Neuron (in vitro differentiated cells): ENCODE measurements around the gene PANX2.
A peak's percentile ranks its signal among the peaks of the same experiment; 100 is the strongest.
"Not testable (repeated sequence)": the region's sequence is repeated elsewhere in the genome, so short reads cannot be mapped to it uniquely, and the experiment has no call there.

Experiments
- H2AFZ ChIP-seq: one replicate; pipeline ENCODE4 v1.6.1; 2013; ENCODE audit warnings: low read depth, mild to moderate bottlenecking, inconsistent platforms, low read length, moderate library complexity
- H3K27me3 ChIP-seq: one replicate; pipeline ENCODE4 v1.6.1; 2013; ENCODE audit warnings: low read length; ENCODE audit not compliant: insufficient read depth
- H3K36me3 ChIP-seq: one replicate; pipeline ENCODE4 v1.6.1; 2013; ENCODE audit warnings: low read length; ENCODE audit not compliant: insufficient read depth
- H3K4me1 ChIP-seq: one replicate; pipeline ENCODE4 v1.6.1; 2013; ENCODE audit warnings: low read length; ENCODE audit not compliant: insufficient read depth
- H3K4me3 ChIP-seq: 2 replicates; pipeline ENCODE4 v1.5.1; 2013; ENCODE audit warnings: mild to moderate bottlenecking, low read length, moderate library complexity
- H3K9me3 ChIP-seq: one replicate; pipeline ENCODE4 v1.6.1; 2013; ENCODE audit warnings: low read length

PANX2 gene

DNA sequence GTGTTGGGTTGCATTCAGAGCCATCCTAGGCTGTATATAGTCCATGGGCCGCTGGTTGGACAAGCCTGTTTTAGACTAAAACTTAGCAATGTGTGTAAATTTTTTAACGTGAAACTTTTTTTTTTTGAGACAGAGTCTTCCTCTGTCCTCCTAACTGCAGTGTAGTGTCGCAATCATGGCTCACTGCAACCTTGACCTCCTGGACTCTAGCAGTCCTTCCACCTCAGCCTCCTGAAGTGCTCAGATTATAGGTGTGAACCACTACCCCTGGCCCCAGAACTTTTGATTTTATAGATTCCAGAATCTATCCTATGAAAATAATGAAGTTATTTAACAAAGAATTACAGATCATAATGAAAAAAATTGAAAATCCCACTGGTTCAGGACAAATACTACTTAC is 29.9 kb upstream of the PANX2 start:
- Histone ChIP-seq H3K4me3 (no peak overlapping the region), H3K4me1 (peaks cover 3% of the 10 kb centered on the region), H2AFZ (no peak overlapping the region), H3K9me3 (no peaks in the 10 kb centered on the region), H3K36me3 (no peaks in the 10 kb centered on the region), H3K27me3 (peaks cover 12% of the 10 kb centered on the region)

- H3K36me3 ChIP-seq, result no peaks in the 10 kb centered on the region
- H2AFZ ChIP-seq, result no peak overlapping the region
- no peak overlapping the region for H3K4me3 ChIP-seq
- peaks cover 10% of the 10 kb centered on the region for H3K4me1 ChIP-seq
- peaks cover 12% of the 10 kb centered on the region for H3K27me3 ChIP-seq
- H3K9me3 ChIP-seq, result no peaks in the 10 kb centered on the region
Measured at GRCh38 chr22:50141462-50141861, 29.1 kb upstream of the PANX2 start.

DNA sequence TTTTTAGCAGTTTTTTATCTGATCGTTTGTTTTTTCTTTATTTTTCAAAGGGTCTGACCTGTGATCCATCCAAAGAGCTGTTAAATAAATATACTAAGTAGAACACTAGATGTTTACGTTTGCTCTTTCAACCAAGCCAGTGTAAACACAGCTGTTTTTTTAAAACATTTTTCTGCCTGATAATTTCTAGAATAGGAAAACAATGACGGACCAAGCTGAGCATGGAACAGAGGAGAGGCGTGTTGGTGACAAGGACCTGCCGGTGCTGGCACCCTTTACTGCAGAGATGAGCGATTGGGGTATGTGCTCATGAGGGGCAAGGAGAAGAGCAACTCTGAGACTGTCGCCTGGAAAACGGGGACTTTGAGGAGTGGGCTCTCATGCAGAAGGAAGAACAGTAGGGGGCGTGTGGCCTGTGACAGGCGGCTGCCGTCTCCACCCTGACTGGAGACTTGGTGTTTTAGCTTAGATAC is 28.6 kb upstream of the PANX2 start:
- no peak overlapping the region for H3K4me3 ChIP-seq
- H3K27me3 ChIP-seq, result peaks cover 12% of the 10 kb centered on the region
- no peaks in the 10 kb centered on the region for H3K36me3 ChIP-seq
- H3K4me1 ChIP-seq, result peaks cover 13% of the 10 kb centered on the region
- H2AFZ ChIP-seq, result no peak overlapping the region
- no peaks in the 10 kb centered on the region for H3K9me3 ChIP-seq

- H3K36me3 ChIP-seq, result no peaks in the 10 kb centered on the region
Measured at GRCh38 chr22:50143096-50143495, 27.4 kb upstream of the PANX2 start.

GRCh38 chr22:50144005-50144614 is 26.4 kb upstream of the PANX2 start:
- no peaks in the 10 kb centered on the region for H3K36me3 ChIP-seq
- no peak overlapping the region for H3K4me3 ChIP-seq

More at GRCh38 chr22:50143096-50143495, 27.4 kb upstream of the PANX2 start:
- Histone ChIP-seq H3K4me3 (no peak overlapping the region), H2AFZ (no peak overlapping the region), H3K27me3 (peaks cover 12% of the 10 kb centered on the region), H3K9me3 (no peaks in the 10 kb centered on the region), H3K4me1 (peaks cover 20% of the 10 kb centered on the region)

DNA sequence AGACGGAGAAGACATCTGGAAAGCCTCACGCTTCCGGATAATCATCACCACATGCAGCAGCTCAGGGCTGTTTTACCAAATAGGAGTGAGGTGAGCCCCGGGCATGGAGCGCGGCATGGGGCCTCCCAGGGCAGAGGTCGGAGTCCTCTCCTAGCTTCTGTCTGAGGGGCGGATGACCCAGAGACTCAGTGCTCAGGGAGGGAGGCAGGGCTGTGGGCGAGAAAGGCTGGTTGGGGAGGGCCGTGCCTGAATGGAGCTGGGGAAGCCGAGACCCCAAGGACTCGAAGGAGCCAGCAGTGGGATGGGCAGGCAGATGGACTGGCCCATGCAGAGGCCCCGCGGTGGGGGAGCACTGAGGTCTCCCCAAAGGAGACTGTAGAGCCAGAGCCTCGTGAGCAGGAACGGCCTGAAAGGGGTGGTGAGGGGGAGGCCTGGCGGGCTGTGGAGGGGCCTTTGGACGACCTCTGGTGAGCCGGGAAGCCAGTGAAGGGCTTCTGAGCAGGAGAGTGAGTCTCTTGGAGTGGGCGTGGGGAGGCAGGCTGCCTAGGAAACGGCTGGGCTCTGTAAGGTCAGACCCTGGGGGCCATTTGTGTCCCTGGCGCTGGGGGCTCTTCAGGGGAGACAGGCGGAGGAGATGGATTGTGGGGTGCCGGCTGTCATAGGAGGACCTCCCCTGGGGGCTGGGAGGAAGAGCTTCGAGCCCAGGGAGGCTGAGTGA is 24.7 kb upstream of the PANX2 start:
- no peaks in the 10 kb centered on the region for H3K9me3 ChIP-seq
- no peak overlapping the region for H2AFZ ChIP-seq
- peaks cover 7% of the 10 kb centered on the region for H3K27me3 ChIP-seq
- H3K4me1 ChIP-seq, result peaks cover 20% of the 10 kb centered on the region
- H3K36me3 ChIP-seq, result no peaks in the 10 kb centered on the region
- no peak overlapping the region for H3K4me3 ChIP-seq

More at GRCh38 chr22:50144005-50144614, 26.4 kb upstream of the PANX2 start:
- Histone ChIP-seq H2AFZ (no peak overlapping the region), H3K9me3 (no peaks in the 10 kb centered on the region), H3K27me3 (peaks cover 12% of the 10 kb centered on the region), H3K4me1 (peaks cover 23% of the 10 kb centered on the region)

DNA sequence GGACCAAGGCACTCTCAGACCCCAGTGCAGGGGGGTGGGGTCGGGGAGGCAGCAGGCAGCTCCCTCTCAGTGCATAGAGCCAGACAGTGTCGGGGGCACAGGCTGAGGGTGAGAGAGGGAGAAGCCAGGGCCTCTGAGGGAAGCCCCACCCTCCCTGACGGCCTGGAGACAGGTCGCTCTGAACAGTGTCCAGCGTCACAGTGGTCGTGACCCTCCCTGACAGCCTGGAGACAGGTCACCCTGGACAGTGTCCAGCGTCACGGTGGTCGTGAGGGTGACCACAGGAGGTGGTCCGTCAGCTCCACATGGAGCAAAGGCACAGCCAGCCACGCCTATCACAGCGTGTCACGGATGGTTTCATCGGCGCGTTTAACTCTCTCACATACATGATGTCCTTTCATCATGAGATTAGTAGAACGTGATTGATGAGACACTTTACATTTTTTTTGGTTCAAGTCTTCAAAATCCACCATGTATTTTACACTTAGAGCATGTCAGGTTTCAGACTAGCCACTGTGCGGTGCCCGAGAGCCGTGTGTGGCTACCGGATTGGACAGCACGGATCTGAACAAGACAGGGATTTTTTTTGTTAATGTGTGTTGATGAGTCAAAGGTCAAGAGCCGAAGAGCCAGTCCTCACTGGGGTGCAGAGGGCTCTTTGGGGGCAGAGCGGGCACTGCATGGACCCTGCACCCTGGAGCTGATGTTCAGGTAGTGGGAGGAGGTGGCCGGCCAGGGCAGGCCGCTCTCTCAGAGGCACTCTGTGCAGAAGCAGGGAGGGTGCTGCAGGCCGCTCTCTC is 23.9 kb upstream of the PANX2 start:
- Histone ChIP-seq H3K9me3 (no peaks in the 10 kb centered on the region), H3K4me1 (peaks cover 20% of the 10 kb centered on the region), H3K36me3 (no peaks in the 10 kb centered on the region), H3K4me3 (peak overlapping the region; percentile 44), H3K27me3 (peaks cover 7% of the 10 kb centered on the region), H2AFZ (no peak overlapping the region)

DNA sequence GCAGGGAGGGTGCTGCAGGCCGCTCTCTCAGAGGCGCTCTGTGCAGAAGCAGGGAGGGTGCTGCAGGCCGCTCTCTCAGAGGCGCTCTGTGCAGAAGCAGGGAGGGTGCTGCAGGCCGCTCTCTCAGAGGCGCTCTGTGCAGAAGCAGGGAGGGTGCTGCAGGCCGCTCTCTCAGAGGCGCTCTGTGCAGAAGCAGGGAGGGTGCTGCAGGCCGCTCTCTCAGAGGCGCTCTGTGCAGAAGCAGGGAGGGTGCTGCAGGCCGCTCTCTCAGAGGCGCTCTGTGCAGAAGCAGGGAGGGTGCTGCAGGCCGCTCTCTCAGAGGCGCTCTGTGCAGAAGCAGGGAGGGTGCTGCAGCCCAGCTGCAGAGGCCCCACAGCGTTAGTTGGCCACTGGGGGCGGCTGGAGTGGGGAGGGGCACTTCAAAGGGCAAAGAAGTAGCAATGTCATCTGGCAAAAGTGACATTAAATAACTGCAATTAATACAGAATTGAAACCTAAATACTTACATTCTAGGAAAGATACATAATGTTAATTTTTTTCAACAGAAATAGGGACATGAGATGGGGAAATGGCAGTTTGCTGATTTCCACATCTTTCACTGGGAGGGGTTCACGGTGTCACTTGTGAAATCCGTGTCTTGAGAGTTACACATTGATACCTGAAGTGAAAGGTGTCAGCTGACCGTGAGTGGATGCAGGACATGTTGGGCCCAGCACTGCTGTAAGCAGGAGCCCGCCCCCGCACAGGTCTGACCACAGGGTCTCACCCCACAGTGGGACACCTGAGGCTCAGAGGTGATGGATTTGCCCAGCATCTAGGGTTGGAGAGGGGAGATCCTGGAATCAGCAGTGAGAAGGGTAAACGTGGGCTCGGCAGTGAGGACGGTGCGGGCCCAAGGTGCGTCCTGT is 23.0 kb upstream of the PANX2 start:
- peak overlapping the region; percentile 44 for H3K4me3 ChIP-seq
- peaks cover 20% of the 10 kb centered on the region for H3K4me1 ChIP-seq
- not testable (repeated sequence) for H3K27me3 ChIP-seq, H3K36me3 ChIP-seq, H3K9me3 ChIP-seq, H2AFZ ChIP-seq

- Histone ChIP-seq H3K27me3 (peaks cover 7% of the 10 kb centered on the region), H3K9me3 (no peaks in the 10 kb centered on the region), H3K4me3 (no peak overlapping the region), H2AFZ (no peak overlapping the region), H3K36me3 (no peaks in the 10 kb centered on the region), H3K4me1 (peaks cover 20% of the 10 kb centered on the region)
Measured at GRCh38 chr22:50148166-50148500, 22.4 kb upstream of the PANX2 start.

DNA sequence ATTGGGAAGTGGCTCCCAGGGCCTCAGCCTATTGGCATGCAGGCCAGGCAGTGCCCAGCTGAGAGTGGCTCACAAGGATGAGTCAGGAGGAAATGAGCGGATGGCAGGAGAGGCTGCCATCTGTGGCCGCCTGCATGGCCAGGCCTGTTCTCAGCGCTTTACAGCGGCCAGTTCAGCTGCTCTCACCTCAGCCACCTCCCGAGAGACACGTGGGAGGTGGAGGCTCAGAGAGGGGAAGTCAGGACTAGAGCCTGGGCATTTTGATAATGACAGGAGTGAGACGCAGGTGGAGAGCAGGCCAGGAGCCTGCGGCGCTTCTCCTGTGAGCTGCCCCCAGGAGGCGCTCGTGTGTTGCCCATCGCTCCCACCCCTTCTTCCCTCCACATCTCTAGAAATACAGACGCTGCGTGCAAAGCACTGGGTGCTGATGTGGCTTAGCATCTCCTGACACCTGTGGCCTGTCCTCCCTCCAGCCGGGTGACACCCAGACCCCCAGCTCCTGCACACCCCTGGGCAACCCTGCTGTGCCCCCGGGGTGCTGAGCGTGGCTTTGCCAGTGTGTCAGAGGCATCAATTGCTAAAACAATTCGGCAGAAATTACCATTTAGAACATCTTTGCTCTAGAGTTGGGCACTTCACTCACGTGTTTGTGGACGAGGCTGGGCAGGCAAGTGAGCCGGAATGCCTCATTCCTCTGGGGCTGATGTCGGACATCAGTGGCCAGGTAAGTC is 21.4 kb upstream of the PANX2 start:
- H3K4me3 ChIP-seq, result no peak overlapping the region
- no peak overlapping the region for H2AFZ ChIP-seq
- H3K27me3 ChIP-seq, result no peaks in the 10 kb centered on the region
- peaks cover 20% of the 10 kb centered on the region for H3K4me1 ChIP-seq
- H3K36me3 ChIP-seq, result no peaks in the 10 kb centered on the region
- H3K9me3 ChIP-seq, result no peaks in the 10 kb centered on the region

GRCh38 chr22:50150161-50151129 is 20.1 kb upstream of the PANX2 start:
- H3K36me3 ChIP-seq, result no peaks in the 10 kb centered on the region
- no peaks in the 10 kb centered on the region for H3K9me3 ChIP-seq
- H3K27me3 ChIP-seq, result no peaks in the 10 kb centered on the region
- H2AFZ ChIP-seq, result no peak overlapping the region
- peaks cover 20% of the 10 kb centered on the region for H3K4me1 ChIP-seq
- H3K4me3 ChIP-seq, result no peak overlapping the region
